ENCODE data around the gene COL4A2.
A peak's percentile ranks its signal among the peaks of the same experiment; 100 is the strongest.

Gene COL4A2

GRCh38 chr13:110536006-110536693, 229.1 kb downstream of the COL4A2 start:
- H3K27ac Mint-ChIP-seq, result peak overlapping the region in 1 of 2 donors; percentile 51
- H3K36me3 Mint-ChIP-seq (ENCODE audit: insufficient read depth), result no peaks in the 10 kb centered on the region
- no peaks in the 10 kb centered on the region for H3K27me3 Mint-ChIP-seq
- no peaks in the 10 kb centered on the region for H3K9me3 Mint-ChIP-seq
- no peak overlapping the region for H3K4me3 Mint-ChIP-seq
- no peaks in the 10 kb centered on the region for H3K4me1 Mint-ChIP-seq (ENCODE audit: low read depth in 2 of 2)
- peak; percentile 52 for ATAC-seq (replicated peaks)
- DNase-seq, result no peak

- peaks cover 0 to 5% of the 10 kb centered on the region in 2 donors for H3K27me3 Mint-ChIP-seq
- no peaks in the 10 kb centered on the region for H3K9me3 Mint-ChIP-seq
- ATAC-seq (replicated peaks), result no peak
- no peak overlapping the region for H3K27ac Mint-ChIP-seq
- H3K36me3 Mint-ChIP-seq (ENCODE audit: insufficient read depth), result peaks cover 6% of the 10 kb centered on the region
- H3K4me1 Mint-ChIP-seq (ENCODE audit: low read depth in 2 of 2), result no peaks in the 10 kb centered on the region
- no peak overlapping the region for H3K4me3 Mint-ChIP-seq
- DNase-seq, result no peak
These were observed 231.5 kb downstream of the COL4A2 start for GRCh38 chr13:110538632-110539031.

GRCh38 chr13:110539894-110540293, 232.8 kb downstream of the COL4A2 start:
- ATAC-seq (replicated peaks), result no peak
- H3K9me3 Mint-ChIP-seq, result no peaks in the 10 kb centered on the region
- H3K4me3 Mint-ChIP-seq, result no peak overlapping the region
- peaks cover 0 to 5% of the 10 kb centered on the region in 2 donors for H3K27me3 Mint-ChIP-seq
- no peak overlapping the region for H3K27ac Mint-ChIP-seq
- no peak for DNase-seq
- H3K36me3 Mint-ChIP-seq (ENCODE audit: insufficient read depth), result peaks cover 6% of the 10 kb centered on the region
- no peaks in the 10 kb centered on the region for H3K4me1 Mint-ChIP-seq (ENCODE audit: low read depth in 2 of 2)

- Mint-ChIP-seq H3K4me3 (no peak overlapping the region), H3K27ac (no peak overlapping the region), H3K9me3 (no peaks in the 10 kb centered on the region), H3K4me1 (ENCODE audit: low read depth in 2 of 2) (no peaks in the 10 kb centered on the region), H3K27me3 (peaks cover 0 to 5% of the 10 kb centered on the region in 2 donors), H3K36me3 (ENCODE audit: insufficient read depth) (peaks cover 6% of the 10 kb centered on the region)
- ATAC-seq (replicated peaks) (no peak), DNase-seq (no peak)
These were observed 233.9 kb downstream of the COL4A2 start for GRCh38 chr13:110540871-110541525.

- Mint-ChIP-seq H3K27ac (no peak overlapping the region), H3K9me3 (no peaks in the 10 kb centered on the region), H3K4me1 (ENCODE audit: low read depth in 2 of 2) (no peaks in the 10 kb centered on the region), H3K27me3 (peaks cover 0 to 5% of the 10 kb centered on the region in 2 donors), H3K4me3 (no peak overlapping the region), H3K36me3 (ENCODE audit: insufficient read depth) (peaks cover 6% of the 10 kb centered on the region)
- DNase-seq (no peak), ATAC-seq (replicated peaks) (no peak)
These were observed 234.4 kb downstream of the COL4A2 start for GRCh38 chr13:110541526-110541920.

DNA sequence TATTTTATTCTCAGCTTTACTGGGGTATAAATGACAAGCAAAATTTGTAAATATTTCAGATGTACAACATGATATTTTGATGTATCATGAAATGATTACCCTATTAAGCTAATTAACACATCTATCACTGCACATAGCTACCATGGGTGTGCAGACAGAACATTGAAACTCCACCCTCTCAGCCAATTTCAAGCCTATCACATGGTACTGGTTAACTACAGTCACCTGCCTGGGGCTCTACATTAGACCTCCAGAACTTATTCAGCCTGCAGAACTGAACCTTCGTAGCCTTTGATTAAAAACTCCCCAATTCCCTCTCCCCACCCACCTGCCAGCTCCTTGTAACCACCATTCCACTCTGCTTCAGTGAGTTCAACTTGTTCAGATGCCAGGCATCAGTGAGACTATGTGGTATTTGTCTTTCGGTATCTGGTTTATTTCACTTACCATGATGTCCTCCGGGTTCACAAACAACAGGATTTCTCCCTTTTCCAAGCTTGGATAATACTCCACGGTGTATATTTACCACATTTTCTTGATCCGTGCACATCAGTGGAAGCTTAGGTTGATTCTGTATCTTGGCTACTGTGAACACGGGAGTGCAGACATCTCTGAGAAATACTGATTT, 235.2 kb downstream of the COL4A2 start:
- Mint-ChIP-seq H3K9me3 (no peaks in the 10 kb centered on the region), H3K4me3 (no peak overlapping the region), H3K36me3 (ENCODE audit: insufficient read depth) (peaks cover 6% of the 10 kb centered on the region), H3K4me1 (ENCODE audit: low read depth in 2 of 2) (no peaks in the 10 kb centered on the region), H3K27ac (no peak overlapping the region), H3K27me3 (peaks cover 0 to 5% of the 10 kb centered on the region in 2 donors)
- ATAC-seq (replicated peaks) (no peak), DNase-seq (no peak)

GRCh38 chr13:110546378-110546777, 239.3 kb downstream of the COL4A2 start:
- H3K27me3 Mint-ChIP-seq, result peaks cover 5 to 6% of the 10 kb centered on the region in 2 donors
- peaks cover 0 to 3% of the 10 kb centered on the region in 2 donors for H3K4me1 Mint-ChIP-seq (ENCODE audit: low read depth in 2 of 2)
- DNase-seq (no peak), ATAC-seq (replicated peaks) (no peak)
- no peak overlapping the region for H3K27ac Mint-ChIP-seq
- no peak overlapping the region for H3K4me3 Mint-ChIP-seq
- H3K36me3 Mint-ChIP-seq (ENCODE audit: insufficient read depth), result peaks cover 6% of the 10 kb centered on the region
- H3K9me3 Mint-ChIP-seq, result no peaks in the 10 kb centered on the region

DNA sequence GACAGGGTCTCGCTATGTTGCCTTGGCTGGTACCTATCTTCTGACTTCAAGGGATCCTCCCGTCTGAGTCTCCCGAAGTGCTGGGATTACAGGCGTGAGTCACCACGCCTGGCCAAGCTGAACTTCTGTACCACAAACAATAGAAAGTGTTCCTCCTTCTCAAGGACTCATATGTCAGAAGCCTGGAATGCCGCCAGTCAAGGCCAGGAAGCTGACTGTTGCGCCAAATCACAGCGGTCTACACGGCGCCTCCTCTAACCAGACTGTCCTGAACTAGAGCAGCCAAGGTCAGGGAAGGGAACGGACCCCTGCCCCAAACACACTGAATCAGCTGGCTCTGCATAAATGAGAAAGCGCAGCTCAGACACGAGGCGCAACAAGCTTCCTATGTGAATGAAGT, 239.8 kb downstream of the COL4A2 start:
- Mint-ChIP-seq H3K27ac (no peak overlapping the region), H3K4me1 (ENCODE audit: low read depth in 2 of 2) (peaks cover 0 to 3% of the 10 kb centered on the region in 2 donors)

GRCh38 chr13:110548891-110549794, 242.1 kb downstream of the COL4A2 start:
- H3K27ac Mint-ChIP-seq, result no peak overlapping the region
- no peaks in the 10 kb centered on the region for H3K9me3 Mint-ChIP-seq

More for the DNA sequence above, 239.8 kb downstream of the COL4A2 start:
- Mint-ChIP-seq H3K4me3 (no peak overlapping the region), H3K9me3 (no peaks in the 10 kb centered on the region), H3K36me3 (ENCODE audit: insufficient read depth) (peaks cover 6% of the 10 kb centered on the region), H3K27me3 (peaks cover 5 to 9% of the 10 kb centered on the region in 2 donors)
- ATAC-seq (replicated peaks) (no peak), DNase-seq (no peak)

DNA sequence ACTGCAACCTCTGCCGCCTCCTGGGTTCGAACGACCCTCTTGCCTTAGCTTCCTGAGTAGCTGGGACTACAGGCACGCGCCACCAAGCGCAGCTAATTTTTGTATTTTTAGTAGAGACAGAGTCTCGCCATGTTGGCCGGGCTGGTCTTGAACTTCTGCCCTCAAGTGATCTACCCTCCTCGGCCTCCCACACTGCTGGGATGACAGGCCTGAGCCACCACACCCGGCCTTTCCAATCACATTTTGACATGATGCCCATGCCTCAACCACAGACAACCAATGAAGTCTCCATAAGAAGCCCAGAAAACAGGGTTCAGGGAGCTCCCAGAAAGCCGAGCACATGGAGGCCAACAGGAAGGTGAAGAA, 242.7 kb downstream of the COL4A2 start:
- ATAC-seq (replicated peaks) (no peak), DNase-seq (no peak)
- Mint-ChIP-seq H3K9me3 (no peaks in the 10 kb centered on the region), H3K36me3 (ENCODE audit: insufficient read depth) (no peaks in the 10 kb centered on the region), H3K27me3 (peaks cover 0 to 9% of the 10 kb centered on the region in 2 donors), H3K4me3 (no peak overlapping the region), H3K4me1 (ENCODE audit: low read depth in 2 of 2) (peaks cover 0 to 3% of the 10 kb centered on the region in 2 donors), H3K27ac (no peak overlapping the region)

More at GRCh38 chr13:110548891-110549794, 242.1 kb downstream of the COL4A2 start:
- no peak for DNase-seq
- Mint-ChIP-seq H3K4me1 (ENCODE audit: low read depth in 2 of 2) (peaks cover 0 to 3% of the 10 kb centered on the region in 2 donors), H3K27me3 (peaks cover 0 to 9% of the 10 kb centered on the region in 2 donors), H3K4me3 (no peak overlapping the region), H3K36me3 (ENCODE audit: insufficient read depth) (no peaks in the 10 kb centered on the region)
- ATAC-seq (replicated peaks), result no peak

DNA sequence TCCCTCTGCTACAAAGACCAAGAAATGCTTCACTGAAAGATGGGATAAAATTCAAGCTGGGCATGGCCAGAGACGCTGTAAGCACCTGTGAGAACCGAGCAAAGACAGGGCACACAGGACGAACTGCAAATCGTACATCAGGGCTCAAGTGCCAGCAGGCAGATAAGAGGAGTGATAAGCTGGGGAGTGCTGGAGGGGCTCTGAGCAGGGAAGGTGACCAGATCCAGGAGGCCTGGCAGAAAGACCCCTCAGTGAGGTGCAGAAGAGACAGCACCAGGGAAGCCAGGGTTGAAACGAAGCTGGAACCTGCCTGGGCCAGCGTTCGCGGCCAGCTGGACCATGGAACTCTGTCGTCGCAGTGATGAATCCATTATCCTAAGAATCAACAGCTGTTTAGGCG, 244.2 kb downstream of the COL4A2 start:
- H3K9me3 Mint-ChIP-seq, result no peaks in the 10 kb centered on the region
- peaks cover 5 to 9% of the 10 kb centered on the region in 2 donors for H3K27me3 Mint-ChIP-seq
- H3K36me3 Mint-ChIP-seq (ENCODE audit: insufficient read depth), result no peaks in the 10 kb centered on the region
- H3K4me1 Mint-ChIP-seq (ENCODE audit: low read depth in 2 of 2), result peaks cover 0 to 8% of the 10 kb centered on the region in 2 donors
- no peak for DNase-seq
- ATAC-seq (replicated peaks), result no peak
- no peak overlapping the region for H3K4me3 Mint-ChIP-seq
- H3K27ac Mint-ChIP-seq, result no peak overlapping the region

DNA sequence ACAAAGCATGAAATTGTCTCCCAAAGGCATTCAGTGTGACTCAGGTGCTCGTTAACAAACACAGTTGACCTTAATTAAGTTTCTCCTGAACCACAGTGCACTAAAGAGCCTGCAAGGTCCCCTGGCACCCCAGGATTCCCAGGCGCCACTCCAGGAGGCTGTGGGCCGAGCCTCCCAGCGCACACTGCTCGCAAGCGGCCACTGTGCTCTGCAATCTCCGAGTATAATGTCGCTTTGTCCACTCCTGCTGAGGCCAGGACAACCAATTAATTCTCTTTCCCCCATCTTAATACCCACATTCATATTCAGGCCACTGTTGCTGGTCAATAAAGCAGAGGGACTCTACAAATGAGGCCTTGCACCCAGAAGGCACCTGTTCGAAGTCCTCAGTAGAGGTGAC, 245.7 kb downstream of the COL4A2 start:
- Mint-ChIP-seq H3K9me3 (no peaks in the 10 kb centered on the region), H3K36me3 (ENCODE audit: insufficient read depth) (no peaks in the 10 kb centered on the region), H3K27ac (no peak overlapping the region), H3K27me3 (peaks cover 5 to 9% of the 10 kb centered on the region in 2 donors), H3K4me3 (no peak overlapping the region), H3K4me1 (ENCODE audit: low read depth in 2 of 2) (peaks cover 0 to 8% of the 10 kb centered on the region in 2 donors)
- no peak for ATAC-seq (replicated peaks)
- DNase-seq, result no peak

- Mint-ChIP-seq H3K9me3 (no peaks in the 10 kb centered on the region), H3K36me3 (ENCODE audit: insufficient read depth) (no peaks in the 10 kb centered on the region), H3K27ac (no peak overlapping the region), H3K4me1 (ENCODE audit: low read depth in 2 of 2) (peaks cover 0 to 8% of the 10 kb centered on the region in 2 donors), H3K4me3 (no peak overlapping the region), H3K27me3 (peaks cover 5 to 9% of the 10 kb centered on the region in 2 donors)
- ATAC-seq (replicated peaks) (no peak), DNase-seq (no peak)
These were observed 246.3 kb downstream of the COL4A2 start for GRCh38 chr13:110553417-110553816.
